Ishikawa (cell line): ENCODE results near the gene CACNA2D3.

Source experiments
- CEBPB ChIP-seq: IDR thresholded peaks from 2 replicates; pipeline ENCODE4 v1.6.1; 2012
- CREB1 ChIP-seq: IDR thresholded peaks from 2 replicates; pipeline ENCODE4 v1.6.1; 2012; ENCODE audit warnings: low read depth
- EGR1 ChIP-seq: IDR thresholded peaks from 2 replicates; pipeline ENCODE4 v1.6.1; 2012
- EP300 ChIP-seq: IDR thresholded peaks from 2 replicates; pipeline ENCODE4 v1.6.1; 2012; ENCODE audit warnings: borderline replicate concordance
- FOXM1 ChIP-seq: IDR thresholded peaks from 2 replicates; pipeline ENCODE4 v1.6.1; 2012; ENCODE audit warnings: low read depth, borderline replicate concordance
- MAX ChIP-seq: IDR thresholded peaks from 2 replicates; pipeline ENCODE4 v1.6.1; 2012
- NFIC ChIP-seq: IDR thresholded peaks from 2 replicates; pipeline ENCODE4 v1.6.1; 2012
- RAD21 ChIP-seq: IDR thresholded peaks from 2 replicates; pipeline ENCODE4 v1.6.1; 2012; ENCODE audit warnings: low read depth
- REST ChIP-seq: IDR thresholded peaks from 2 replicates; pipeline ENCODE4 v1.6.1; 2012; ENCODE audit warnings: low read depth, mild to moderate bottlenecking
- TAF1 ChIP-seq: IDR thresholded peaks from 2 replicates; pipeline ENCODE4 v1.6.1; 2012; ENCODE audit warnings: low read depth, mild to moderate bottlenecking
- TCF12 ChIP-seq: IDR thresholded peaks from 2 replicates; pipeline ENCODE4 v1.6.1; 2012; ENCODE audit warnings: low read depth
- TEAD4 ChIP-seq: IDR thresholded peaks from 2 replicates; pipeline ENCODE4 v1.6.1; 2012
- USF1 ChIP-seq: IDR thresholded peaks from 2 replicates; pipeline ENCODE4 v1.6.1; 2012
- YY1 ChIP-seq: IDR thresholded peaks from 2 replicates; pipeline ENCODE4 v1.6.1; 2012; ENCODE audit warnings: low read depth
- ZBTB7A ChIP-seq: IDR thresholded peaks from 2 replicates; pipeline ENCODE4 v1.6.1; 2012; ENCODE audit warnings: low read depth

The CACNA2D3 gene

GRCh38 chr3:54935869-54936268 is 813.5 kb downstream of the CACNA2D3 start:
- TF ChIP-seq RAD21 (no peak), MAX (no peak), FOXM1 (no peak), CREB1 (no peak), EP300 (no peak), NFIC (no peak), USF1 (no peak), TAF1 (no peak)

GRCh38 chr3:54936561-54936960 is 814.2 kb downstream of the CACNA2D3 start:
- TF ChIP-seq CREB1 (no peak), TEAD4 (no peak), USF1 (no peak), TCF12 (no peak), EGR1 (no peak), RAD21 (no peak), YY1 (no peak)

GRCh38 chr3:54939557-54940300 is 817.4 kb downstream of the CACNA2D3 start:
- TF ChIP-seq REST (no peak), EGR1 (no peak), TCF12 (no peak), CREB1 (no peak), EP300 (no peak), FOXM1 (no peak), USF1 (no peak), YY1 (no peak), NFIC (no peak), ZBTB7A (no peak), TEAD4 (no peak), CEBPB (no peak), RAD21 (no peak), MAX (no peak), TAF1 (no peak)

- TF ChIP-seq MAX = no peak
- no peak for TF ChIP-seq EP300
- no peak for TF ChIP-seq TCF12
- no peak for TF ChIP-seq REST
- TF ChIP-seq FOXM1 = no peak
- no peak for TF ChIP-seq CREB1
- no peak for TF ChIP-seq CEBPB
Measured at GRCh38 chr3:54940971-54941370, 818.6 kb downstream of the CACNA2D3 start.

GRCh38 chr3:54941690-54942362 is 819.5 kb downstream of the CACNA2D3 start:
- no peak for TF ChIP-seq YY1
- no peak for TF ChIP-seq TEAD4
- TF ChIP-seq CREB1 = no peak
- no peak for TF ChIP-seq RAD21
- no peak for TF ChIP-seq MAX
- no peak for TF ChIP-seq USF1
